ENCODE results near the gene IL34. TPM values are rescaled to one million over a fixed set of nuclear protein-coding genes. Genes with fewer than 3 reads are reported as not detected.
A peak's percentile ranks its signal among the peaks of the same experiment; 100 is the strongest.

The IL34 gene
- total RNA-seq, 1 experiment from 2014 or later = 8.8 TPM

DNA sequence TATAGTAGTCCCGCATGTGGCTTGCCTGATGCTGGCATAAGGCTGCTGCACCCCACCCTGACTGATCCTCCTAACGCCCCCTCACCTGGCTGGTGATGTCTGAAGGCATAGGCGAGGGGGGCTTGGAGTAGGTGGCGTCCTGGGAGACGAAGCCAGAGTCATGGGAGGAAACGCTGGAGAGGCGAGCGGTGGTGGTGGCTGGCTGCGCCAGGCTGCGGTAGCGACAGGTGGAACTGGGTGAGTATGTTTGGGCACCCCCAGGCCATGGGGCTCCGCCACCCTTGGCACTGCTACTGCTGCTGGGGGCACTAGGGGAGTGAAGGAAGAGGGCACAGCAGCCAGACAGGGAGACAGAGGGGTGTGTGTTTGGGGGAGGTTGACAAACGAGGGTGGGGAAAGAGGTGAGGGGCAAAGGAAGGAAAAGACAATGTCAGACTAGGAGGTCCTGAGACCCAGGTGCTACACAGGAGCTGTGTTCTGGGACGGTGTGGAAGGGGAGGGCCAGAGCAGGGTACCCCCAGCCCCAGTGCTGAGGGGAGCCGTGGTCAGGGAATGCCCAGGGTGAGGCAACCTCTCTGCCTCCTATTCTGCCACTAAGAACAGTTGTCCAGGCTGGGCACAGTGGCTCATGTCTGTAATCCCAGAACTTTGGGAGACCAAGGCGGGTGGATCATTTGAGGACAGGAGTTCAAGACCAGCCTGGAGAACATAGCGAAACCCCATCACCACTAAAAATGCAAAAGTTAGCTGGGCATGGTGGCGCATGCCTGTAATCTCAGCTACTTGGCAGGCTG, 28.1 kb downstream of the IL34 start:
- no peak for DNase-seq
- Histone ChIP-seq H3K36me3 (replicated peaks; ENCODE audit: control insufficient read depth, insufficient read depth, low read length) (peaks cover 4% of the 10 kb centered on the region), H3K27me3 (ENCODE audit: control insufficient read depth, insufficient read depth, low read length) (no peaks in the 10 kb centered on the region), H3K4me3 (ENCODE audit: insufficient read depth, low read depth, low read length) (no peak overlapping the region)

GRCh38 chr16:70675851-70676513, 29.6 kb downstream of the IL34 start:
- Histone ChIP-seq H3K4me3 (ENCODE audit: insufficient read depth, low read depth, low read length) (no peak overlapping the region), H3K27me3 (ENCODE audit: control insufficient read depth, insufficient read depth, low read length) (no peaks in the 10 kb centered on the region), H3K36me3 (replicated peaks; ENCODE audit: control insufficient read depth, insufficient read depth, low read length) (peaks cover 3% of the 10 kb centered on the region)
- DNase-seq = no peak

DNA sequence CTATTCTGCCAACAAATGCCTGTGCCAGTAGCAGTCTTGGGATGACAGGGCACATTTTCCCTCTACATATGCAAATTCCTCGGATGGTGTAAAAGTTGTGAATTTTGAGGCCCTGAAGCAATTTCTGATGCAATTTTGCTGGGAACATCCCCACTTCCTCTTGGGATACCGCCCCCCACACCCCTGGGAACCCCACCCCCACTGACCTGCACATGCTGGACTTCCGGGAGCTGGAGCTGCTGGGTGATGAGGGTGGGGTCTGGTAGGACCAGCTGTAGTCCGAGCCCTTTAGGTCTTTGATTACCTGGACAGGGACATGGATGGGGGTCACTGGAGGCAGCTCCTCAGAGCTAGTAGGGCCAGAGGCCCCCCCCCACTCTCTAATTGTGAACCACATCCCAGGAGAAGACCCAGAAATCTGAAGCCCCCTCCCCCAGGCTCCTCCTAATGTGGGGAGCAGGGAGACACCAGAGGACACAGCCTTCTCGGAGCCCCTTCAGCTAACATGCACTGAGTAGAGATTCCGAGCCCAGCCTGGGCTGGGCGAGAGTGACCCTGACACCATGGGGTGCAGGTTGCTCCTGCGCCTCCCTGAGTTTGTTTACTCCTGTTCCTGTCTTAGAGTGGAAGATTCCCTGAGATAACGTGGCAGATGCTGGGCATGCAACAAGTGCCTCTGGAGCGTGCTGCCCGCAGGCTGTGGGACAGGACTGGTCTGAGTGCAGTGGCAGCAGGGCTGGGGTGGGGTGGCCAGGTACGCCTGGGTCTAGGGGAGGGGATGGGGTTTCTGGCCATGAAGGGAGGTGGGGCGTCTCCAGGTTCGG, 30.5 kb downstream of the IL34 start:
- DNase-seq = no peak
- H3K27me3 ChIP-seq (ENCODE audit: control insufficient read depth, insufficient read depth, low read length) = no peaks in the 10 kb centered on the region
- peaks cover 3% of the 10 kb centered on the region for H3K36me3 ChIP-seq (replicated peaks; ENCODE audit: control insufficient read depth, insufficient read depth, low read length)
- no peak overlapping the region for H3K4me3 ChIP-seq (ENCODE audit: insufficient read depth, low read depth, low read length)

DNA sequence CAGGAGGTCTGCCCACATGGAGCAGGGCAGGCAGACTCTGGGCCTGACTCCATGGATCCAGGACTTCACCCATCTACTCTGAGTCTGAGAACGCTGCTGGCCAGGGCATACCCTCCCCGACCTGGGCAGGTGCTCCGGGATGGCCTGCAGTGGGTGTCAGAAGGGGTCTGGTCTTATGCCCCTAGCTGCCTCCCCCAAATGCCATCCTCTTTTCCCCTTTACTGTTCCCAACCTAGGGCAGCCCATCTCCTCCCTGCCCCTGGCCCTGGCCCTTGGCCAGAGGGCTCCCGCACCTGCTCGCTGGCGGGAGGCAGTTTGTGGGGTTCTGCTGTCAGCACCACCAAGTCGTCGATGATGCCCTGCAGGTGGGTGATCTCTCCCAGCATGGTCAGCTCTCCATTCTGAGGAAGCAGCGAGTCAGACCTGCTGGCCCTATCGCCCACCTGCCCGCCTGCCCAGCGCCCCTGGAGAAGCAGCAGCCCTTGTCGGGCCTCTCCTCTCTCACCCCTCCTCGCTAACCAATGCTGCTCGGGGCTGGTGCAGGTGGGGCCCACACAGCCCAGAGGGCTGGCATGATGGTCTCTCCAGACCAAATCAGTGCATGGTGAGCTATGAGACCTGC, 31.3 kb downstream of the IL34 start:
- peaks cover 3% of the 10 kb centered on the region for H3K36me3 ChIP-seq (replicated peaks; ENCODE audit: control insufficient read depth, insufficient read depth, low read length)
- no peak for DNase-seq

GRCh38 chr16:70678121-70678897, 31.9 kb downstream of the IL34 start:
- no peak for DNase-seq
- H3K27me3 ChIP-seq (ENCODE audit: control insufficient read depth, insufficient read depth, low read length) = no peaks in the 10 kb centered on the region
- no peak overlapping the region for H3K4me3 ChIP-seq (ENCODE audit: insufficient read depth, low read depth, low read length)
- H3K36me3 ChIP-seq (replicated peaks; ENCODE audit: control insufficient read depth, insufficient read depth, low read length) = peaks cover 2% of the 10 kb centered on the region

More for the DNA sequence above, 31.3 kb downstream of the IL34 start:
- Histone ChIP-seq H3K27me3 (ENCODE audit: control insufficient read depth, insufficient read depth, low read length) (no peaks in the 10 kb centered on the region), H3K4me3 (ENCODE audit: insufficient read depth, low read depth, low read length) (no peak overlapping the region)

DNA sequence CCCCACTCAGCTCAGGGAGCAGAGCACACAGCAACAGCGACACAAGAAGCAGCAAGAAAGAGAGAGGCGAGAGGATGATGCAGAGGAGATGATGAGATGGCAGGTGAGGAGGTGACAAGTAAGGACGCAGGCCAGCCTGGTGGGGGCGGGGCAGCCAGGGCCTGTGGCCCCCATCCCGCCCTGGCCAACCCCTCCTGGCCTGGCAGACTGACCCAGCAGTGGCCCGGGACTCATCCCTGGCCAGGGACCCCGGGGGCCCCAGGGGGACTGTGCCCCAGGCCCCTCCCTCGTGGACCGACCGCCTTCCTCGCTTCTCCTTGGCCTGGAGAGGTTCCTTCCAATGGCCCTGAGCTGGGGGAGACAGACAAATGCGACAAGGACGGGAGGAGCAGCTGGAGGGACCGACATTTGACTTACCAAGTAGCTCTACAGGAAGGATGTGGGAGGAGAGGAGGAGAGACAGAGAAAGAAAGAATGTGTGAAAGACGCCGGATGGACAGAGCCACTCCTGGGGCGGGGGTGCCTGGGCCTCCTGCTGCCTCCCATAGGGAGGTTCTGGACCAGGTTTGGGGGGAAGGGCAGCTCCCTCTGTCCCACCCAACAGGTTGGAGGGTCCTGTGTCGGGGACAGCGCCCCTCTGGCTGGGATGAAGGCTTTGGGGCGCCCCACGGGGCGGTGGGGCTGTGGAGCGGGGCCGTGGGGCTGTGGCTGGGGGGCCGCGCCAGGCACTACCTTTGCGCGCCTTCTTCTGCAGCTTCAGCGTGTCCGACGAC, 32.7 kb downstream of the IL34 start:
- Histone ChIP-seq H3K36me3 (replicated peaks; ENCODE audit: control insufficient read depth, insufficient read depth, low read length) (peaks cover 2% of the 10 kb centered on the region; the same call in 1 of the 2 replicates), H3K27me3 (ENCODE audit: control insufficient read depth, insufficient read depth, low read length) (no peaks in the 10 kb centered on the region), H3K4me3 (ENCODE audit: insufficient read depth, low read depth, low read length) (no peak overlapping the region)
- no peak for DNase-seq

DNA sequence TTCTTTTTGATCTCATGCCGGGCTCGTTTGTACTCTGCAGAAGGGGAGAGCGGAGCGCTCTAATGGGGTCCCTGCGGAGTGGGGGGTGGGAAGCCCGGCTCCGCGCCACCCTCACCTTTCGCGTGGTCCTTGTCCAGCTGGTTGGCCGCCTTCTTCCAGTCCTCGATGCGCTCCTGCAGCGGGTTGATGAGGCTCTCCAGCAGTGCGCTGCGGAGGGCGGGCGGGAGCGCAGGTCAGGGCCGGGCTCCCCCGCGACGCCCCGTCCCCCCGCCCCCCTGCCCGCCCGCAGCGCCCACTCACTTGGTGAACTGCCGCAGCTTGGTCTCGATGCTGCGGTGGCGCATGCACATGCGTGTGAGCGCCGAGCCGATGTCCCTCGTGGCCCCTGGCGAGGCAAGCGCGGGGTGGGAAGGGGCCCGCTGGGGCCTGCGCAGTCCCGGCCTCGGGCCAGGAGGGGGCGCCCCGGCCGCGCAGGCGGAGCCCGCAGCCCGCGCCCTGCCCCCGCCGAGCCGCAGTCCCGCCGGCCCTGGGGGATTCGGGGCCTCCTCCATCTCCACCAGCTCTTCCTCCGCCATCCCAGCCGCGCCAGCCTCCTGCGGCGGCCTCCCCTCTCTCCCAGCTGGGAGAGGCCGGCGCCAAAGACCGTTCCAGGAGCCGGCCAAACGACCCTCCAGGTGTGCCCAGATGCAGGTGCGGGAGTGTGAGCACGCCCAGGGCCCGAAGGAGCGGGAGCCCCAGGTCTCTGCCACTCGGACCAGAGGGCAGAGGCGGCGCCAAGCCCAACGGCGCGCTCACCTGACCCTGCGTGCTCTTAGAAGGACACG, 33.5 kb downstream of the IL34 start:
- no peaks in the 10 kb centered on the region for H3K27me3 ChIP-seq (ENCODE audit: control insufficient read depth, insufficient read depth, low read length)
- H3K36me3 ChIP-seq (replicated peaks; ENCODE audit: control insufficient read depth, insufficient read depth, low read length) = peaks cover 2% of the 10 kb centered on the region; the same call in 1 of the 2 replicates
- H3K4me3 ChIP-seq (ENCODE audit: insufficient read depth, low read depth, low read length) = no peak overlapping the region
- peak; percentile 99 for DNase-seq

GRCh38 chr16:70680495-70681381, 34.4 kb downstream of the IL34 start:
- Histone ChIP-seq H3K27me3 (ENCODE audit: control insufficient read depth, insufficient read depth, low read length) (no peaks in the 10 kb centered on the region), H3K4me3 (ENCODE audit: insufficient read depth, low read depth, low read length) (no peak overlapping the region), H3K36me3 (replicated peaks; ENCODE audit: control insufficient read depth, insufficient read depth, low read length) (peaks cover 2% of the 10 kb centered on the region; the same call in 1 of the 2 replicates)
- DNase-seq = no peak

GRCh38 chr16:70681382-70682238, 35.3 kb downstream of the IL34 start:
- Histone ChIP-seq H3K27me3 (ENCODE audit: control insufficient read depth, insufficient read depth, low read length) (0 out of 2 replicates have a peak, but pooled peaks cover 2% of the 10 kb centered on the region), H3K36me3 (replicated peaks; ENCODE audit: control insufficient read depth, insufficient read depth, low read length) (peaks cover 2% of the 10 kb centered on the region; the same call in 1 of the 2 replicates), H3K4me3 (ENCODE audit: insufficient read depth, low read depth, low read length) (no peak overlapping the region)
- DNase-seq = no peak

DNA sequence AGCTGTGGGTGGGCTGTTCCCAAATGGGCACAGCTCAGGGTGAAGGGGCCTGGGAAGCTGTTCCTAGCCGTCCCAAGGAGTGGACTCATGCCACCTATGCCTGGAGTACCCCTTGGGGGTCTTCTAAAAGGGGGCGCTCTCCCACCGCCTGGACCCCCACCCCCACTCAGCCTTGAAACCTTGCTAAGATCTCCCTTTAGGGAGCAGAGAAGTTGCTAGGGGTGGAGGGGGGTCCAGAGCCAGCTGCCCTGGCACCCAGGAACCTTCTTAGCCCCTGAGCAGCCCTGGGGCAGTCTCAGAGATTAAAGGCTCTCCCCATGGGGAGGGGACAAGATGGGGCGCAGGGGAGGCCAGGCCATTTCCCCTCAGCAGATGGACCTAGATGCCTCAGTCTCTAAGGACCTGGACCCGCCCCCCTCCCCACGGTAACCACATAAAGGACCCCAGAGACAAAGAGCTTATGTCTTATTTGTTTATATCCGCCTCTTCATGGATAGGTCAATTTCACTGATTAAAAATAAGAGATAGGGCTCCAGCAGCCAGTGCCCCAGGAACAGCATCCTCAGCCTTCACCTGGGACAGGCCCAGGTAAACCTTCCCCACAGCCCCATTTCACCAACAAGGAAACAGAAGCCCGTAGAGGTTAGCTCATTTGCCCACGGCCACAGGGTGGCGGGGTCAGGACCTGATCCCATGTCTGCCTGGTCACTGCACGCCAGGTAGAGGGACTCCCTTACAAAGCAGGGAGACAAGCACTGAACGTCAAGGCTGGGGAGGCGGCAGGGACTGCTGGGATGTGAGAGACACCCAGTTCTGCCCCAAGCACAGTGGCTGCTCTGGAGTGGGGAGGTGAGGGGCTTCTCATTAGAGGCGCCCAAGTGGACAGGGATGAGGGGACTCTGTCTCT, 36.1 kb downstream of the IL34 start:
- no peak for DNase-seq
- no peak overlapping the region for H3K4me3 ChIP-seq (ENCODE audit: insufficient read depth, low read depth, low read length)

More for the DNA sequence above, 36.1 kb downstream of the IL34 start:
- Histone ChIP-seq H3K36me3 (replicated peaks; ENCODE audit: control insufficient read depth, insufficient read depth, low read length) (peaks cover 2% of the 10 kb centered on the region; the same call in 1 of the 2 replicates), H3K27me3 (ENCODE audit: control insufficient read depth, insufficient read depth, low read length) (0 out of 2 replicates have a peak, but pooled peaks cover 2% of the 10 kb centered on the region)

All from H7 (cell line).